HG02973 (cell line): ENCODE measurements around the gene ERCC2.

Source experiments
- ATAC-seq: cut with Tn5 transposase; IDR thresholded peaks from one replicate; pipeline ENCODE4 v1.9.1; 2021; ENCODE audit warnings: moderate library complexity; ENCODE audit not compliant: unreplicated experiment

The ERCC2 gene

GRCh38 chr19:45402298-45403061 lies 32.1 kb upstream of the ERCC2 start:
- no peak for ATAC-seq

DNA sequence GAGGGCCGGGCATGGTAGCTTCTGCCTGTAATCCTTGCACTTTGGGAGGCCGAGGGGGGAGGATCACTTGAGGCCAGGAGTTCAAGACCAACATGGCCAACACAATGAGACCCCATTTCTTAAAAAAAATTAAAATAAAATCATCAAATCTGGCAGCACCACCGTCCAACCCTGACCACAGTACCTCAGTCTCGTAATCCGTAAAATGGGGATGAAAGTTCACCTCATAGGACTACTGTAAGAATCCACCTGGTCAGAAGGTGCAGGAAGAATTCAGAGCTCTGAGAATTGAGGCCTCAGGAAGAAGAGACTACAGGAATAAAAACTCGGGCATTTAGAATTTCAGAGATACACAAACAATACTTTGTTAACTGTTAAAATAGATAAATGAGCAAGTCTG lies 31.4 kb upstream of the ERCC2 start:
- no peak for ATAC-seq

GRCh38 chr19:45400192-45400591 lies 29.8 kb upstream of the ERCC2 start:
- ATAC-seq: no peak

DNA sequence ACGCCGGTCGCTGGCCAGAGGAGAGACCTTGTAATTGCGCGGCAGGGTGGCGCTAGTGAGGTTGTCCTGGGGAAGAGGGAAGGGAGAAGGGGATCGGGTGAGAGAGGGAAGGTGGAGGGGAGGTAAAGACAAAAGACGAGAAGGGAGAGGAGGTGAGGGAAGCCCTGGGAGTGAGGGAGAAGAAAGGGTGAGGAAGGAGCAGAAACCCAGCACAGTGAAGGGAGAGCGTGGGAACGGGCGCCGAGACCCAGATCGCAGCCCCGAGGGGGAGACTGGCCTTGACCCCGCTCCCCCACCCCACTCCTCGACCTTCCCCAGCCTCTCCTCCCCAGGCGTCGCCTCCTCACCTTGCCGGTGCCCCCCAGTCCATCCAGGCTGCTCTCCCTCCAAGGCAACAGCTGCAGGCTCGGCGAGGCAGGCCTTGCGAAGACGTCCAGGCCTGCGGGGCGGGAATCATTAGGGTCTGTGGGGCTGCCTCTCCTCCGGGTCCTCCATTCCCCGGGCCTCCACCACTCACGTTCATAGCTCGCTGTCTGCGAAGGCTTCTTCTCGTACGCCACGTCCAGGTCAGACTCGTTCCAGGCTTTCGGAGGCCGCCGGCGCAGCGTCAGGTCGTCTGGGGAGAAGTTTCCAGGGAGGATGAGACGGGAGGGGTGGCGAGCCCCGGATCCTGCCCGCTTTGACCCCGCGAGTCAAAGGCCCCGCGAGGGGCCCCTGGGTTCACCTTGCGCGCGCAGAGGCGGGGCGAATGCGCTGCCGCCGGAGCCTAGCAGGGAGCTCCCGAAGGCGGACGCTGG lies 25.6 kb upstream of the ERCC2 start:
- no peak for ATAC-seq

DNA sequence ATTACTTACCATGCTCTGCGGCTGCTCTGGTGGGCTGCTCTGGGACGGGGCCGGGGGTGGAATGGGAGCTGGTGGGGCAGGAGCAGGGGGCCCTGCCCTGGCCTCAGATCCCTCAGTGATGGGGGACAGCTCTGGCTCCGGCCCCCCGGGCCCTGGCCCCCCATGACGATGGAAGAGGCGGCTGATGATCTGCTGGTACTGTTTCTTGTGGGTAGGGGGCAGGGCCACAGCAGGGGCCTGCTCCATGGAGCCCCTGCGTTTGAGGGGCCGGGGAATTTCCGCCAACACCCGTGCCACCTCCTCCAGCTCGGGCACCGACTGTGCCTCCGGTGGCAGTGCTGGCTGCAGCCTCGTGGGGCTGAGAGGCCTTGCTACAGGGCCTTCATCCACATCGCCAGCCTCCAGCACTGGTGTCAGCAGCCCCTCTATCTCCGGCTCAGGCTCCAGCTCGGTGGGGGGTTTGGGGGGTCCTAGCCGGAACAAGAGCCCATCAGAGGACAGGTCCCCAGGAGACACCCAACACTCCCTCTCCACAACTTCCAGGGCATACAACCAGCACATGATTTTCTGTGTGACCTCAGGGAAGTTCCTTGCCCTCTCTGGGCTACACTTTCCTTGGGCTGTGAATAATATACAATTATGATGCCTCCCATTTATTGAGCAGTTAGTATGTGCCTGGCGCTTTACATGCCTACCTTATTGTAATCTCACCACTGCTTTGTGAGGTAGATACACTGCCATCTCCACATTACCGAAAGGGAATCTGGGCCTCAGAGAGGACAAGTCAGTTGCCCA lies 21.7 kb upstream of the ERCC2 start:
- no peak for ATAC-seq

DNA sequence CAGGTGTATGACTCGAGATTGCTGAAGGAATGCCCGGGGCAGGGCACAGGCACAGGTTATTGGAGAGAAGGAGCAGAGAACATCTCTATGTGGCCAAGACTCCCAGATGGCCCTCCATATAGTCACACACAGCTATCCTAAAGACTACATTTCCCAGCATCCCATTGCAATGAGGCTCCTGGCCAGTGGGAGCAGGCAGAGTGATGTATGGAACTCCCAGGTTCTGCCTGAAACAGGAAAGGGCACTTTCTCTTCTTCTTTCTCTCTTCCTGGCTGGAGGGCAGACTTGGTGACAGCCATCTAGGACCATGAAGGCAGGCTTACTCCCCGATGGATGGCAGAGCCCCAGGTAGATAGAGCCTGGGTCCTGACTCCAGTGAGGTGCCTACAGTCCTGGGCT lies 21.0 kb upstream of the ERCC2 start:
- no peak for ATAC-seq

GRCh38 chr19:45385392-45386221 lies 15.2 kb upstream of the ERCC2 start:
- no peak for ATAC-seq

DNA sequence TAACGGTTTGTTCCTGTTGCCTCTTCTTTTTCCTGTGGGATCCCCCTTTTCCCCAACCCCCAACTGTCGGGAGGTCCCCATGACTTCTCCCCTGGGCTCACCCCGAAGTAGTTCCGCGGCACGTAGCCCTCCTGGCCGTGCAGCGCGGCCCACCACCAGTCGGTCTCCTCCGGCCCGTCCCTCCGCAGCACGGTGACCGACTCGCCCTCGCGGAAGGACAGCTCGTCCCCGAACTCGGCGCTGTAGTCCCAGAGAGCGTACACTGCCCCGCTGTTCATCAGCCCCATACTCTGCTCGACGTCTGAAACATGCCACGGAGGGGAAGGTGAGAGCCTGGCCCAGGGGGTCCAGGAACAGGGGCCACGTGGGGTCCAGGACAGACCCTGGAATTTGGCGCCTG lies 12.1 kb upstream of the ERCC2 start:
- no peak for ATAC-seq

DNA sequence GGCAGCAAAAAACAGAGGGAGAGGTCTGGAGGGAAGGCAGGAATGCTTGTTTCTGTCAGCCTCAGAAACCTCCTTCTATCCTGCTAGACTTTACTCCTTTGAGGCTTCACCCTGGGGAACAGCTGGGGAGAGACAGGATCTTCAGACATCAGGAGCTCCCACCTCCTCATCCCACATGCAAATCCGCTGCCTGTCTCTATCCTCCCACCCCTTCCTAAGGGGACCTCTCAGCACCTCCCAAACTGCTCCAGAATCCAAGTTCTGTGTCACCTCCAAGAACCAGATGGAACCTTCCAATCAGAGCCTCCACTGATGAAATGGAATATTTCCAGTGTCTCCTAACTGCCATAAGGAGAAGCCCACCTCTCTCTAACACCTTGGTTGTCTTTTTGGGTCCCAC lies 9.7 kb upstream of the ERCC2 start:
- no peak for ATAC-seq

- no peak for ATAC-seq
These were observed 5.8 kb upstream of the ERCC2 start for GRCh38 chr19:45376045-45376724.

GRCh38 chr19:45368737-45369340 lies 1.5 kb downstream of the ERCC2 start:
- no peak for ATAC-seq

GRCh38 chr19:45368127-45368526 lies 2.2 kb downstream of the ERCC2 start:
- no peak for ATAC-seq

DNA sequence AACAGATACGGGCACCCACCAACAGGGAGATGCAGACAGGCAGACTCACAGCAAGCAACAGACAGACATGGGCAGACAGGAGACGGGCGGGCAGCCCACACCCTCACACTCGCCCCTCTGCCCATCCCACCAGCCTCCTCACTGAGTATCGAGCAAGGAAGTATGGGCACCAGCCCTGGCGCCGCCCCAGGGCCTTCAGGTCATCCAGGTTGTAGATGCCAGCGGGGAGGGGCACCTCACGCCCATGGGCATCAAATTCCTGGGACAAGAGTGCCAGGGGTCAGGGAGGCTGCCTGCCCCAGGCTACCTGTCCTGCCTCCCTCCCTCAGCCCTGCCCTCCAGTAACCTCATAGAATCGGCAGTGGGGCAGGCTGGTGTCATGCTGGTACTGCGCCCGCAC lies 5.7 kb downstream of the ERCC2 start:
- ATAC-seq: no peak

GRCh38 chr19:45363861-45364459 lies 6.4 kb downstream of the ERCC2 start:
- ATAC-seq: no peak

DNA sequence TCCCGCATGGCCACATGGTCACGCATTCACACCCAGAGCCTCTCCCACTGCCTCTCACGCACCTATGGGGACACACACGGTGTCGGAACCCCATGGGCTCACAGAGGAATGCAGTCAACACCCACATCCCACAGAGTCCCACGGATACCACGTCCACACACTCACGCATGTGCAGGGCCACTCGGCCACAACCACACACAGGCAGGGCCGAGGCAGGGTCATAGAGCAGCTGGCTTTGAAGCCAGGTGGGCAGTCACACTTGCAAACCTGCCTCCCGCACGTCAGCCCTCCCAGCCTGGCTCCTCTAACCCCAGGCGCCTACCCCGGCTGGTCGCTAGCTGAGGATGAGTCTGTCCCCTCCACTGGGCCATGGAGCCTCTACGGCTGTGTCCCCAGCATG lies 8.1 kb downstream of the ERCC2 start:
- no peak for ATAC-seq

DNA sequence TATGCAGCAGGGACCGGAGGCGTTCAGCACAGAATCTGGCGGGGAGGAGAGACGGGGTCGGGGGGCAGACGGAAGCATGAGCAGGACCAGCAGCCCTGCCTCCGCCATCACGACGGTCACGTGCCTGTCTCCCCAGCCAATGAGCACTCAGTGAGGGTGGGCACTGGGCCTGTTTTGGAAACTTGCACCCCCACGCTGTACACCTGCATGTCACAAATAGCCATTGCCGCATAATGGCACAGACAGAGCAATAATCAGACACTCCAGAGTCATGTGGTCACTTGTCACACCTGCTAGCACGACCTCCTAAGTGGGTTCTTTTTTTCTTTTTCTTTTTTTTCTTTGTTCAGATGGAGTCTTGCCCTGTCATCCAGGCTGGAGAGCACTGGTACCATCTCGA lies 8.8 kb downstream of the ERCC2 start:
- no peak for ATAC-seq

DNA sequence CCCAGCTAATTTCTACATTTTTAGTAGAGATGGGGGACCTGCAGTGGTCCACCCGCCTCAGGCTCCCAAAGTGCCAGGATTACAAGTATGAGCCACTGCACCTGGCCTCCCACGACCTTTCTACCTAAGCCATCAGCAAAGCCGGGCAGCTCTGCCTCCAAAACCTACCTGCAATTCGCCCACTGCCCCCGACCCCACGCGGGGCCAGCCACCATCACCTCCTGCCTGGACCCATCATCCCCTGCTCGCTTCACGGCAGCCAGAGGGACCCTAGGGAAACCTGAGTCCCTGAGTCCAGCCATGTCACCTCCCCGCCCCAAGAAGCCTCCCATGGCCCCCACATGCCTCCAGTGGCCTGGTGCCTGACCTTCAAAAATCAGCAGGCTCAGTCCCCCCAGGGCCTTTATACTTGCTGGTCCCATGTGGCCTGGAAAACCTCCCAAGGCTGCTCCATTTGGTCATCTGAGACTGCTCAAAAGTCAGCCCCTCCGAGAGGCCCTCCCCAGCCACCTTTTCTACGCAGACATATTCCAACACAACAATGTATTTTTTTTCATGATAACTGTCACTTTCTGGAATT lies 12.1 kb downstream of the ERCC2 start:
- no peak for ATAC-seq

DNA sequence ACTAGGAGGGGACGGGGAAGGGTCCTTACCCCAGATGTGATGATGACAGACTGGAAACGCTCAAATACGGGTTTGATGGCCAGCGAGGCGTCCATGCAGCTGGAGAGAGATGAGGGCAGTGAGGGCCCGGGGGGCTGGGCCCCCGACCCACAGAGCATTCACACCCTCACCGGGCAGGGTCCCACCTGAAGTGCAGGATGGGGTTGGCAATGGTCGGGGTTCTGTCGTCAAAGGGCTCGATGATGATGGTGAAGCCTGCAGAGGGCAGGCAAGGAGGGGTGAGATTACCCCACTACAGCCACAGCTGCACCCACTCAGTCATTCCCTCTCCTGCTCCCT lies 13.0 kb downstream of the ERCC2 start:
- no peak for ATAC-seq

- ATAC-seq: no peak
These were observed 13.5 kb downstream of the ERCC2 start for GRCh38 chr19:45356760-45357444.
